HT-29 (cell line): ENCODE results near the gene PPP1R9B. TPM values are rescaled to one million over a fixed set of nuclear protein-coding genes. Genes with fewer than 3 reads are reported as not detected.

Experiments used
- DNase-seq: peaks from one replicate; pipeline ENCODE4 v3.0.0-alpha.2; 2015; ENCODE audit warnings: low spot score
- total RNA-seq: library from RNA; depleted of rRNA; stranded (reverse); fragments of >200 nt; shearing (Covaris generic); gene quantifications from 2 replicates; pipeline ENCODE4 v1.2.3, GENCODE V29; 2014

Gene PPP1R9B
- total RNA-seq, 1 experiment from 2014 or later: 54.6 TPM

- DNase-seq: no peak
Observed at GRCh38 chr17:50109785-50110184, 40.7 kb downstream of the PPP1R9B start.

- no peak for DNase-seq
Observed at GRCh38 chr17:50109207-50109606, 41.3 kb downstream of the PPP1R9B start.

GRCh38 chr17:50108556-50108955, 41.9 kb downstream of the PPP1R9B start:
- DNase-seq: no peak

GRCh38 chr17:50107790-50108414, 42.6 kb downstream of the PPP1R9B start:
- no peak for DNase-seq

- no peak for DNase-seq
Observed at GRCh38 chr17:50106393-50107131, 43.9 kb downstream of the PPP1R9B start.

DNA sequence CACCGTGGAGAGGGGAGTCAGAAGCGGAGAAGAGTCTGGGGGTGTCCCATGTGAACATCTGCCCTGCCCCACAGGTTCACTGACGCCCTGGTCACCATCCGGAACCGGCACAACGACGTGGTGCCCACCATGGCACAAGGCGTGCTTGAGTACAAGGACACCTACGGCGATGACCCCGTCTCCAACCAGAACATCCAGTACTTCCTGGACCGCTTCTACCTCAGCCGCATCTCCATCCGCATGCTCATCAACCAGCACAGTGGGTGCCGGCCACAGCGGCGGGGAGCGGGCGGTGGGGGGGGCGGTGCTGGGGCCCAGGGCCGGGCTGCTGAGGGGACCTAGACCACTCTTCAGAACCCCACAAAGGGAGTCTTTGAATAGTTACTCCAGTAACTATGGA, 44.7 kb downstream of the PPP1R9B start:
- no peak for DNase-seq

DNA sequence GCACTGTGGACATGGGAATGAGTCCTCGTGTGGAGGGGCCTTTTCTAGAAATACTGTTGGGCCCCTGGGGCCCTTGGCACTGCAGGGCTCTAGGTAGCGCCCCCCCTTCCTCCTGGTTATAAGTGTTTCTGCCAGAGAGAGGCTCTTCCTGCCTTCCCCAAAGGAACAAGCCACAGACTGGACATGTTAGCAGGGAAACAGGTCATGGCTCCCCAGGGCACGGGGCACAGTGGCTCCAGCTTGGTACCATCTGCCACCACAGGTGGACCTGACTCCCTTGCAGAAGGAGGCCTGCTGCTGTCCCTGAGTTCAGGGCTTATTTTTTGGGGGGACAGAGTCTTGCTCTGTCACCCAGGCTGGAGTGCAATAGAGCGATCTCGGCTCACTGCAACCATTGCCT, 46.5 kb downstream of the PPP1R9B start:
- no peak for DNase-seq

DNA sequence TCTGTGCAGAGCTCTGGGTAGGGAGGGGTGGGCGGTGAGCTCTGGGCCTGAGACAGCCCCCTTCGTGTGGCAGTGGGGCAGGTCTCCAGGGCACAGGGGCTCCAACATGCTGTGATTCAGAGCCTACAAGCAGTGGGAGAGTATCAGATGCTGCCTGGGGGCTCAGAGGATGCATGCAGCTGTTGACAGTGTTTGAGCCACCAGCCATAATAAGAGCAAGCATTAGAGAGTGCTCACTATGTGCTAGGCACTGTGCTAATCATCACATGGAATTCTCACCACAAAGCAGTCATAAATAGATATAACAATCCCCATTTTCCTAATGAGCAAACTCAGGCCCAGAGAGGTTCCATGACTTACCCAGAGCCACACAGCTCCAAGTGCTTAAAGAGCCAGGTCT, 47.2 kb downstream of the PPP1R9B start:
- no peak for DNase-seq

DNA sequence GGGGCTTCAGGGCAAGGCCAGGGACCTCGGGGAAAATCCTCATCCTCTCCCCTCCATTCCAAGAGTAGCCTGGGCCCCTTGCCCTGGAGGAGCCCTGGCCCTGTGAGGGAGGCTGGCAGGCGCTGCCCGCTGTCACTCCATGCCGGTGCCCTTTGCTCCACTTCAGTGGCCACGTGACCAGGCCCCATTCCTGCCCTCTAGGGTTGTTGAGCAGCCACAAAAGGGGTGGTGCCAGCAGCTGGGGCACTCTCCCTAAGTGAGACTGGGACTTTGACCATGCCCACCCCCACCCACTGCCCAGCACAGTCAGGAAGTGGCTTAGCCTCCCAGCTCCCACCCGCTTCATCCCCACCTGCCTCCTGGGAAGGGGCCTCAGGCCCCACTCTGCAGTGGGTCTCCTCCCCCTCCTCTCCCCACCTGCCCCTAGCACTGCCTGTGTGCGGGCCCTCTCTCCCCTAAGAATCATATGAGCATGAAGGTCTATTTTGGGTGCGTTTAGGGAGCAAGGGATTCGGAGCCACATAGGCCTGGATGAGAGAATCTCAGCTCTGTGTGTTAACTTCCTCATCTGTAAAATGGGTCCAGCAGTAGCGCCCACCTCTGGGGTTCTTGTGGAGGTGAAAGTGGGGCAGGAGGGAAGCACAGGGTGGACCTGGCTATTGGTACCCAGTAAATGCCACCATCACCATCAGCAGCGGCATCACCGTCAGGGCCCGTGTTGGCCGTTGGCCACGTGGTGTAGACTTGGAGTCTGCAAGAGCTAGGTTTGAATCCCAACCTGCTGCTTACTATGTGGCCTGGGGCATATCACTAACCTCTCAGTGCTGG, 48.1 kb downstream of the PPP1R9B start:
- peak; percentile 83 for DNase-seq

DNA sequence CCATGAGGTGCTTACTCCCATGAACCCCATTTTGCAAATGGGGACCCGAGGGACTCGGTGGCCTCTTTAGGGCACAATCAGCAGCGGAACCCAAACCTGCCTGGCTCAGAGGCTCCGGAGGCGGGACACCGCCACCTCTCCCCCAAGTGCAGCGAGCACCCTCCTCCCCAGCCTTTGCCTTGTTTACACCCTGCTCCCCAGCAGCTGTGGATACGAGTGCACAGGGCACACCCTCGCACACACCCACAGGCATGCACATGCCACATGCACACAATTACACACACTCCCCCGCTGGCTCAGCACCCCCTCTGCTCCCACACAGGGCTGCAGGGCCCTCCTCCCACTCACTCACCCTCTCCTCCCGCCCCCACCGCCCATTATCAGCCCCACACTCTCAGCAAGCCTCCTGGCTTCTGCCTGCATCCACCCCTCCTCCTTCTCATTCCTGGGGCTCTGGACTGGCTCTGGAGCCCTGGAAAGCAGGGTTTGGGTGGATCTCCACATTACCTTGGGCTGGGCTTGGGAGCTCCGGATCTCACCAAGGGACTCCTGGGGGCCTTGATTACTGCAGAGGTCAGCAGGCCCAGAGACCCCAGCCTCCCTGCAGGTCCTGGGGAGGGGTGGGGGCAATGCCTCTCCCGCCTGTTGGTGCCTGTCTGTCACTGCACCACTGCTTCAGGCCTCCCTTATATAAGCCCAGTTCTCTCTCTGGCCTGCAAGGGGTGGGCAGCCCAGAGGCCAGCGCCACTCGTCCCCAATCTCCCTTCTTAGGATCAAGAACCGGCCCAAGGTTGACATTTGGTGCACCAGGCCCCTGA, 48.9 kb downstream of the PPP1R9B start:
- DNase-seq: peak; percentile 57

DNA sequence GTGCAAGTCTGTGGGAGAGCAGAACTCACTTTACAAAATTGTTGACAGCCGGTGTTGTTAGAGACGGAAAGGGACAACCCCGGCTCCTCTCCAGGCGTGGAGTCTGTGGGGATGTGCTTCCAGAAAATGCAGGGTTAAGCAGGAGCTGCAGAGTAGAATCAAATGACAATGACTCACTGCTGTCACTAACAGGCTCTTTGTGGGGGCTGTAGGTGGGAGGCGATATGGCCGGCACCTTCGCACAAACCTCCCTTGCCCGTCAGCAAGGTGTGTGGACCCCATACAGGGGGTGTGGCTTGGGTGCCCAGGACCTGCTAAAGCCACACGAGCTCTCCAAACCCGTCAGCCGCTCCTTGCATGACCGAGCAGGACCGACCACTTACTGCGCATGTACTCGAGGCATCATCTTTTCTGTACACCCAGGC, 49.5 kb downstream of the PPP1R9B start:
- peak; percentile 43 for DNase-seq

DNA sequence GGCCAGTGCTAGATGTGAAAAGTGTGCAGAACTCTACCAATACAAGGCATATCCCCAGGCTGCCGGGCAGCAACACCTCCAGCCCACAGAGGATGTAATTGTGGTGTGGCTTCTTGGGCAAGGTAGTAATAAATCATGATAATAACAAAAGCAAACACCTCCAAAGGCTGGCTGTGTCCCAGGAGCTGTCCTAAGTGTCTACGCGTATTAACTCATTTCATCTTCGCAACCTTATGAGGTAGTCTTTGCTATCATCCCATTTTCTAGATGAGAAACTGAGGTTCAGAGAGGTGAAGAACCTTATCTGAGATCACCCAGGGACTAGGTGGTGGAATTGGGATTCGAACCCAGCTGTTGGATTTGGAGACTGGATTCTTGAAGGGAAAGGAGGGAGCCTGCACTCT, 50.0 kb downstream of the PPP1R9B start:
- peak; percentile 62 for DNase-seq

DNA sequence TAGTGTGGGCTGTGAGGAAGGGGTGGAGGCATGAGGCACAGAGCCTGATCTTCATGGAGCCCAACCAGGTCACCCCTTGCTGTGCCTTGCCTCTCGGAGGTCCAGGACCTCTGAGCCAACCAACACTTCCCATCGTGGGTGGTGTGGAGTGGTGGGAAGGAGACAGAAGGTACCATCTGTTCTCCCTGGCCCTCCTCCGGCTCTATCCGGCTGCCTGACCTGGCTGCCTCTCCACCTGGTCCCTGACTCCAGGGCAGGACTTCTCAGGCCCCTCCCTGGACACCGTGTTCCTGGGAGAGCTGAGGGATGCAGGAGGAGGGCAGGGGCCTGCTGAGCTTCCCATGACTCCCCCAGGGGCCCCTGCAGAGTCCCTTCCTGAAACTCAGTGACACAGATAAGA, 51.5 kb downstream of the PPP1R9B start:
- DNase-seq: no peak

DNA sequence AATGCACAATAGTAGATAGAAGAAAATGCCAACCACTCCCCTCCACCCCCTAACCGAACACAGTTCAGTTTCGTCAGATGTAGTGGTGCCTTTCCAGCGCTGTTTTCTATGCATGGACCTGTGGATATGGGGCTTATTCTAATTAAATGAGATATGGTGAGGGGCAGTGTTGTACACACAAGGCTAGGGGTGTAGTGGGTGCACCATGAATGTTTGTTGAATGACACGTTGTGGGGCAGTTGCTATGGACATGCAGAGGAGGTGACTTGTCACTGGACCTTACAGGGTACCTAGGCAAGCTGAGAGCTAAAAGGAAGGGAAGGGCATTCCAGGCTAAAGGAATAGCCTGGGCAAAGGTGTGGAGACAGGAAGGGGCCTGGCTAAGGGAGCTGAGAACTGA, 51.9 kb downstream of the PPP1R9B start:
- no peak for DNase-seq

DNA sequence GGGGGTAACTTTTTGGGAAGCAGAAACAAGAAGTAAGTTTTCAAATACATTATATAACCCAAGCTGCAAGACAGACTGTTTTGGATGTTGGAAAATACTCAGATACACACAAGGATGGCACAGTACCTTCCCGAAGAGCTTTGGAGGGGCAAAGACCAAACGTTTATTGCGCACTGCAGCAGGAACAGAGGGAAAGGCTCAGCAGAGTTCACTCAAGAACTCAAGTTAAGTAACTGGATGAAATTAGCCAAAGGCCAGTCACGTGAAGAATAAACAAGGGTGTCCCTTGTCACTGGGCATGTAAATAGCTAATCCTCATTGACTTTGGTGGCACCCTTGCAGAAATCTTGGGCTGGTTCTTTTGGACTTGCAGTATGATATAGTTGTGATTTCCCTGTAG, 52.6 kb downstream of the PPP1R9B start:
- DNase-seq: no peak

DNA sequence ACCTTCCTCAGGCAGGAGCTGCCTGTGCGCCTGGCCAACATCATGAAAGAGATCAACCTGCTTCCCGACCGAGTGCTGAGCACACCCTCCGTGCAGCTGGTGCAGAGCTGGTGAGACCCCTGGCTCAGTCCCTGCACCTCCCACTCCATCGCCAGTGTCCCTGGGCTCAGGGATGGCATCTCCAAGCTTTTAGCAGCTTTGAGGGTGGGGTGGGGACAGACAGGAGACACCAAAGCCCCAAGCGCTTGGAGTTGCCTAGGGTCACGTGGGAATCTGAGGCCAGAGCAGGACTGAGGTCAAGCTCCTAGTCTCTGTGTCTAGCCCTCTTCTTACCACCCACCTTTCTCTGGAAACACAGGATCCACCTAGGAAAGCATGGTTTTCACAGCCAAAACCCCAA, 53.0 kb downstream of the PPP1R9B start:
- no peak for DNase-seq

DNA sequence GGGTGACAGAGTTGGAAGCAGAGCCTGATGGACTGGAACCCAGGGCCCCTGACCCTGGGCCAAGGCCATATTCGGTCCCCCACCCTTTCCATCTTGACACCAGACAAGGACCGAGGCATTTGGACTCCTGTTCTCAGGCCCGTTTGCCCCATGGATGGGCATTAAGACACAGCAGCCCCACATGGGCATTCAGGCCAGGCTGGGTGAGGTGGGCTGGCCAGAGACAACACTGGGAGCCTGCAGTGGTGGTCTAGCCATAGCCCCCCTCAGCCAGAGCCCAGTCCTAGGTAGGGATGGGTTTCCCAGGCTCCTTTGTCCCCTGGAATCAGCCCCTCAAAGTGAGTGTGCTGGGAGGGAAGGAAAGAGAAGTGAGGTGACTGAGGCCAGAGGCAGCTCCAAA, 53.7 kb downstream of the PPP1R9B start:
- no peak for DNase-seq

DNA sequence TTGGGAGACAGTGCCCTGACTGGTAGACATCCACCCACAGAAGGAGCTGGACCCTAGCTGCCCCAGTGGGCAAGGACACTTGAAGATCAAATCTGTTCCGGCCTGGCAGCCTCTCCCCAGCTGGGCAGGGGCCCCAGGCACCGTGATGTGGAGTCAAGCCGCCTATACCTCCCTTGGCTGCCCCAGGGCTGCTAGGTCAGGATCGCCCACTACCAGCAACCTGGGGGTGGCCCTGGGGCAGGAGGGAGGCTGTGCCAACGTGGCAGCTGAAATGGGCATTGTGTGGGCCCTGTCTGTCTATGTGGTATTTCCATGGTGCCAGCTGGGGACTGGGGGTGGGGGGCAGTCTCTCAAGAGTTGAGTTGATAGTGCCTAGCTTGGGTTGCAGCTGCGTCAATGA, 54.4 kb downstream of the PPP1R9B start:
- no peak for DNase-seq

DNA sequence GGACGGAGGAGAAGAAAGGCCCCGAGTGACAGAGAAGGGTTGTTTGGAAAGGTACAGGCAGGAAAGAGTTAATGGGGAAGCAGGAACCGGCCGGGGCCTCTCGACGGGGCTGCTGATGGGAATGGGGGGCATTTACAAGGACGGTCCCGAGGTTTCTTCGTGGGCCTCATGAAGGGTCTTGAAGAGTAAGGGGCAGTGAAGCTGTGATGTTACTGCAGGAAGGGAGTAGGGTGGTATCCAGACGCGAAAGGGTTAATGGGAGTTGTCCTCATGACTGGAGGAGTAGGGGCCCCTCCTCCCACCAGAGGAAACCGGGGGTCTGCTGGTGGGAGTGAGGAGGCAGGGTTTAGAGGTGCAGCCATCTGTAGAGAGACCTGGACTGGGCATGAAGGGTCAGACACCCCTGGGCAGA, 54.8 kb downstream of the PPP1R9B start:
- DNase-seq: no peak

- peak; percentile 95 for DNase-seq
Observed at GRCh38 chr17:50094753-50095619, 55.5 kb downstream of the PPP1R9B start, which contains the start of gene PDK2. PDK2 (plus strand) TSS chr17:50095351; CDS start chr17:50095436, 85 bp downstream.
